HL-60 (cell line): ENCODE measurements around the gene SAPCD2.

ENCODE experiments used
- CTCF ChIP-seq: IDR thresholded peaks from one replicate; pipeline ENCODE4 v1.5.1; 2011; ENCODE audit warnings: low read length, control low read depth, inconsistent platforms; ENCODE audit not compliant: insufficient read depth
- REST ChIP-seq: IDR thresholded peaks from 2 replicates; pipeline ENCODE4 v1.6.1; 2012; ENCODE audit warnings: low read depth; ENCODE audit not compliant: insufficient replicate concordance

GRCh38 chr9:137045294-137046087 is 24.9 kb downstream of the SAPCD2 start:
- no peak for TF ChIP-seq CTCF
- no peak for TF ChIP-seq REST
